Mucosa of rectum (tissue), 2 donors: Measurements from ENCODE around the gene GPALPP1.
"Not testable (repeated sequence)": the region's sequence is repeated elsewhere in the genome, so short reads cannot be mapped to it uniquely, and the experiment has no call there.

Source experiments
- H3K27ac ChIP-seq, 2 donors: one replicate each; pipeline ENCODE4 v1.7.0; 2013; ENCODE audit warnings: inconsistent platforms in 2 of 2, low read depth in 2 of 2, low read length in 2 of 2
- H3K27me3 ChIP-seq, 2 donors: one replicate each; pipeline ENCODE4 v1.7.0; 2013; ENCODE audit warnings: low read length in 2 of 2; ENCODE audit not compliant: control insufficient read depth in 2 of 2, insufficient read depth in 2 of 2
- H3K36me3 ChIP-seq, 2 donors: one replicate each; pipeline ENCODE4 v1.7.0; 2013; ENCODE audit warnings: low read length in 2 of 2; ENCODE audit not compliant: control insufficient read depth in 2 of 2, insufficient read depth in 2 of 2
- H3K4me1 ChIP-seq, 2 donors: one replicate each; pipeline ENCODE4 v1.7.0; 2013; ENCODE audit warnings: low read length in 2 of 2, mild to moderate bottlenecking in 1 of 2; ENCODE audit not compliant: control insufficient read depth in 2 of 2, insufficient read depth in 2 of 2
- H3K4me3 ChIP-seq, 2 donors: one replicate each; pipeline ENCODE4 v1.7.0; 2013; ENCODE audit warnings: low read length in 2 of 2
- H3K9ac ChIP-seq, 2 donors: one replicate each; pipeline ENCODE4 v1.7.0; 2013; ENCODE audit warnings: low read length in 2 of 2, low read depth in 1 of 2, mild to moderate bottlenecking in 1 of 2
- H3K9me3 ChIP-seq, 2 donors: one replicate each; pipeline ENCODE4 v1.7.0; 2013; ENCODE audit warnings: low read length in 2 of 2; ENCODE audit not compliant: control insufficient read depth in 2 of 2
- donor health status: healthy.
- donor health status: Normal muscosa, but diverticular disease.

GPALPP1 gene

GRCh38 chr13:45004096-45004495 is 14.8 kb downstream of the GPALPP1 start:
- peaks cover 9 to 14% of the 10 kb centered on the region in 2 donors for H3K36me3 ChIP-seq
- H3K9ac ChIP-seq = no peak overlapping the region
- H3K27ac ChIP-seq = no peak overlapping the region

GRCh38 chr13:45007225-45007624 is 17.9 kb downstream of the GPALPP1 start:
- Histone ChIP-seq H3K36me3 (peaks cover 13 to 22% of the 10 kb centered on the region in 2 donors), H3K4me3 (no peak overlapping the region), H3K4me1 (no peaks in the 10 kb centered on the region), H3K27ac (no peak overlapping the region), H3K27me3 (no peaks in the 10 kb centered on the region), H3K9me3 (no peaks in the 10 kb centered on the region), H3K9ac (no peak overlapping the region)

More at GRCh38 chr13:45004096-45004495, 14.8 kb downstream of the GPALPP1 start:
- H3K4me3 ChIP-seq = no peak overlapping the region
- no peaks in the 10 kb centered on the region for H3K27me3 ChIP-seq
- H3K9me3 ChIP-seq = no peaks in the 10 kb centered on the region
- no peaks in the 10 kb centered on the region for H3K4me1 ChIP-seq

GRCh38 chr13:45007823-45008222 is 18.5 kb downstream of the GPALPP1 start:
- H3K9me3 ChIP-seq = no peaks in the 10 kb centered on the region
- H3K27ac ChIP-seq = no peak overlapping the region
- H3K27me3 ChIP-seq = no peaks in the 10 kb centered on the region
- H3K9ac ChIP-seq = no peak overlapping the region
- peaks cover 7 to 17% of the 10 kb centered on the region in 2 donors for H3K36me3 ChIP-seq
- H3K4me3 ChIP-seq = no peak overlapping the region
- H3K4me1 ChIP-seq = no peaks in the 10 kb centered on the region

- H3K9me3 ChIP-seq = no peaks in the 10 kb centered on the region
- H3K4me3 ChIP-seq = no peak overlapping the region
- H3K36me3 ChIP-seq = peaks cover 10 to 23% of the 10 kb centered on the region in 2 donors
- no peaks in the 10 kb centered on the region for H3K27me3 ChIP-seq
- H3K9ac ChIP-seq = no peak overlapping the region
- no peak overlapping the region for H3K27ac ChIP-seq
- H3K4me1 ChIP-seq = no peaks in the 10 kb centered on the region
Measured at GRCh38 chr13:45011198-45011597, 21.9 kb downstream of the GPALPP1 start.

- Histone ChIP-seq H3K27ac (no peak overlapping the region), H3K9me3 (no peaks in the 10 kb centered on the region), H3K27me3 (no peaks in the 10 kb centered on the region), H3K4me3 (no peak overlapping the region), H3K36me3 (peaks cover 7 to 10% of the 10 kb centered on the region in 2 donors), H3K4me1 (no peaks in the 10 kb centered on the region), H3K9ac (no peak overlapping the region)
Measured at GRCh38 chr13:45015300-45015699, 26.0 kb downstream of the GPALPP1 start.

- H3K27me3 ChIP-seq = no peaks in the 10 kb centered on the region
- no peaks in the 10 kb centered on the region for H3K9me3 ChIP-seq
- no peak overlapping the region for H3K4me3 ChIP-seq
- no peaks in the 10 kb centered on the region for H3K4me1 ChIP-seq
- H3K36me3 ChIP-seq = peaks cover 13 to 19% of the 10 kb centered on the region in 2 donors
- no peak overlapping the region for H3K9ac ChIP-seq
- H3K27ac ChIP-seq = no peak overlapping the region
Measured at GRCh38 chr13:45016792-45017425, 27.6 kb downstream of the GPALPP1 start.

- not testable (repeated sequence) for H3K27ac ChIP-seq, H3K4me3 ChIP-seq, H3K4me1 ChIP-seq, H3K27me3 ChIP-seq, H3K9ac ChIP-seq, H3K9me3 ChIP-seq
- H3K36me3 ChIP-seq = peaks cover 10 to 13% of the 10 kb centered on the region in 2 donors
Measured at GRCh38 chr13:45019981-45020380, 30.6 kb downstream of the GPALPP1 start.

- Histone ChIP-seq H3K4me3 (no peak overlapping the region), H3K9me3 (no peaks in the 10 kb centered on the region), H3K36me3 (peaks cover 10 to 16% of the 10 kb centered on the region in 2 donors), H3K27me3 (no peaks in the 10 kb centered on the region), H3K27ac (no peak overlapping the region), H3K9ac (no peak overlapping the region), H3K4me1 (no peaks in the 10 kb centered on the region)
Measured at GRCh38 chr13:45021250-45021649, 31.9 kb downstream of the GPALPP1 start.

GRCh38 chr13:45024847-45025246 is 35.5 kb downstream of the GPALPP1 start:
- no peak overlapping the region for H3K9ac ChIP-seq
- no peaks in the 10 kb centered on the region for H3K27me3 ChIP-seq
- H3K4me1 ChIP-seq = no peaks in the 10 kb centered on the region
- H3K9me3 ChIP-seq = no peaks in the 10 kb centered on the region
- H3K27ac ChIP-seq = no peak overlapping the region
- peaks cover 18 to 20% of the 10 kb centered on the region in 2 donors for H3K36me3 ChIP-seq
- no peak overlapping the region for H3K4me3 ChIP-seq

- Histone ChIP-seq H3K36me3 (peaks cover 0 to 2% of the 10 kb centered on the region in 2 donors), H3K9ac (no peak overlapping the region), H3K27me3 (no peaks in the 10 kb centered on the region), H3K4me1 (no peaks in the 10 kb centered on the region), H3K9me3 (no peaks in the 10 kb centered on the region), H3K4me3 (no peak overlapping the region), H3K27ac (no peak overlapping the region)
Measured at GRCh38 chr13:45034342-45034741, 45.0 kb downstream of the GPALPP1 start.
